GM12874 (cell line): ENCODE measurements around the gene CILP2.

Experiments
- TF ChIP-seq, protein P1 (sequence below): IDR thresholded peaks from 2 replicates; pipeline ENCODE4 v1.5.1; 2011; ENCODE audit warnings: low read depth, mild to moderate bottlenecking, control low read depth, low read length, moderate library complexity; ENCODE audit not compliant: insufficient read depth

Gene CILP2

DNA sequence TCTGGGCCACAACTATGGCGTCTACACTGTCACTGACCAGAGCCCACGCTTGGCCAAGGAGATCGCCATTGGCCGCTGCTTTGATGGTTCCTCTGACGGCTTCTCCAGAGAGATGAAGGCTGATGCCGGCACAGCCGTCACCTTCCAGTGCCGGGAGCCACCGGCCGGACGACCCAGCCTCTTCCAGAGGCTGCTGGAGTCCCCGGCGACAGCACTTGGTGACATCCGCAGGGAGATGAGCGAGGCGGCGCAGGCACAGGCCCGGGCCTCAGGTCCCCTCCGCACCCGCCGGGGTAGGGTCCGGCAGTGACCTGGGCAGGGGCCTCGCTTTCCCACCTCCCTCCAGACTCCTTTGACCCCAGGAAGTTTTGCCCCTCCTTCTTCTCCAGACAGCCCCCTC lies 7.6 kb downstream of the CILP2 start:
- TF ChIP-seq, protein P1, sequence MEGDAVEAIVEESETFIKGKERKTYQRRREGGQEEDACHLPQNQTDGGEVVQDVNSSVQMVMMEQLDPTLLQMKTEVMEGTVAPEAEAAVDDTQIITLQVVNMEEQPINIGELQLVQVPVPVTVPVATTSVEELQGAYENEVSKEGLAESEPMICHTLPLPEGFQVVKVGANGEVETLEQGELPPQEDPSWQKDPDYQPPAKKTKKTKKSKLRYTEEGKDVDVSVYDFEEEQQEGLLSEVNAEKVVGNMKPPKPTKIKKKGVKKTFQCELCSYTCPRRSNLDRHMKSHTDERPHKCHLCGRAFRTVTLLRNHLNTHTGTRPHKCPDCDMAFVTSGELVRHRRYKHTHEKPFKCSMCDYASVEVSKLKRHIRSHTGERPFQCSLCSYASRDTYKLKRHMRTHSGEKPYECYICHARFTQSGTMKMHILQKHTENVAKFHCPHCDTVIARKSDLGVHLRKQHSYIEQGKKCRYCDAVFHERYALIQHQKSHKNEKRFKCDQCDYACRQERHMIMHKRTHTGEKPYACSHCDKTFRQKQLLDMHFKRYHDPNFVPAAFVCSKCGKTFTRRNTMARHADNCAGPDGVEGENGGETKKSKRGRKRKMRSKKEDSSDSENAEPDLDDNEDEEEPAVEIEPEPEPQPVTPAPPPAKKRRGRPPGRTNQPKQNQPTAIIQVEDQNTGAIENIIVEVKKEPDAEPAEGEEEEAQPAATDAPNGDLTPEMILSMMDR: no peak

DNA sequence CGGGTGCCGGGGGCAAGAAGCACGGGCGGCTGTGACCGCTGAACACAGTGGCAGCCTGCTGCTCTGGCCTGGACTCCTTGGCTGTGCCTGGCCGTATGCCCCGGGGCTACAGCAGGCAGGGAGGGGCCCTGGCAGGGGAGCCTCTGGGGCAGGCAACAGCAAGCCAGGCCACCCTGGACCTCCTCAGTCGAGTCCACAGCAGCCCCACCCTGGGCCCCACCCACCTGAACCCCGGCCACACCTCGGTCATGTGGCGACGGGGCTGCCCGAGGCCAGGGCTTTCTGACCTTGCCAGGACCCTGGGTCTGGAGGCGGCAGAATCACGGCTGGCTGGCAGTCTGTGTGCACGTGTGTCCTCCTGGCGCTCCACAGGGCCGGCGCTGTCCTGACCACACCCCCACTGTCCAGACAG lies 8.7 kb downstream of the CILP2 start:
- TF ChIP-seq, protein P1: no peak

DNA sequence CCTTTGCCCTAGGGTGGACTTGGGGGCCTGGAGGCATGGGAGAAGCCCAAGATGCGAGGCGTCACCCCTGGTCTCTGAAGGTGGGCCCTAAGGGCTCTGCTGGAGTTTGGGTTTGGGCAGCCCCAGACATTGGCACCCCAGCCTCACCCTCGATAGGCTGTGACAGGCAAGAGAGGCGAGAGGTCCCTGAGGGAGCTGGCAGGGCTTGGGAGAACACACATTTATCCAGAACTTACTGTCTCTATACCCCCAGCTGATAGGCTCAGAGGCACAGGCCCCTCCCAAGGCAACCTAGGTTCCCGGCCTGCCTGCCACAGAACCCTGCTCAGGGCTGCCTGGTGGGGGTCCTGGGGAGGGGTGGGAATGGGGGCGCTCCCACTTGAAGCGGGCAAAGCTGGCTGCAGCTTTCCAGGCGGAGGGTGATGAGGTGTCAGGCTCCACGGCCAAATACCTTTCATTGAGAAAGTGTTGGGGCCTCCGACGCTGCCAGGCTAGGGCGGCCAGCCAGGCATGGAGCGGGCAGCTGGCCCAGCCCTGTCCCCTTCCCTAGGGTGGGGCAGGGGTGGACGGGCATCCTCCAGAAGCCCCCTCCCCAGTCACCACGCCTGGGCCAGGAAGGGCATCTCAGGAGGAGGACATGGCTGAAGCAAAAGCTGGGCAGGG lies 9.7 kb downstream of the CILP2 start:
- TF ChIP-seq, protein P1: no peak

DNA sequence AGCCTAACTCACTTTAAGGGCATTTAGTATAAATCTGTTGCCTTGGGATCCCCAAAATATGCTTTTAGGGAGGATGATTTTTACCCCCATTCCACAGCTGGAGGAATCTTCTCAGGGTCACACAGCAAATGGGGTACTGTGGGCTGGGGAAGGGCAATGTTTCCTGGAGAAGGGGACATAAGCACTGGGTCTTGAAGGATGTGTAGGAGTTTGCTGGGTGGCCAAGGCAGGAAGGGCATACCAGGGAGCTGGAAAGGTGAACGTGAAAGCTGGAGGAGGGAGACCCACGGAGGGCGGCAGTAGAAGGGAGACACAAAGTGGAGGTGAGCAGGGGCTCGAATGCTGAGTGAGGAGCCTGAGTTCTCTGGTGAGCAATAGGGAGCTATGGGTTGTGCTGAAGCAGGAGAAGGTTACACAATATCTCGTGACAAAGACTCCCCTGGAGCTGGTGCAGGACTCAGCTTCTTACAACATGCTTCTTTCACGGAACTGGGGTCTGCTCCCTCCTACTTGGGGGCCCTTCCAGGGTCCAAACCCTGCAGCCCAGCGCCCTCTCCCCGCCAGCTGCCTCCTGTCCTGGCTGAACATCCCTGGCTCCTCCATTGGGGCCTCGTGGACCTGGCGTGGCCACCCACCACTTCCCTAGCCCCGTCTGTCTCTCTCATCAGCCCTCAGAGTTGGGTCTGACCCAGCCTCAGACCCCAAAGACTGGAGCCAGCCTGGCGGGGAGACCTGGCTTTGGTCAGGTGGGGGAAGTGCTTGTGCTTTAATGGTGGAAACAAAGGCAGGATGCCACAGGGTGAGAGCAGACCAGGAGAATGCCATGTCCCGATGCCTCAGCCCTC lies 11.1 kb downstream of the CILP2 start:
- TF ChIP-seq, protein P1: no peak

DNA sequence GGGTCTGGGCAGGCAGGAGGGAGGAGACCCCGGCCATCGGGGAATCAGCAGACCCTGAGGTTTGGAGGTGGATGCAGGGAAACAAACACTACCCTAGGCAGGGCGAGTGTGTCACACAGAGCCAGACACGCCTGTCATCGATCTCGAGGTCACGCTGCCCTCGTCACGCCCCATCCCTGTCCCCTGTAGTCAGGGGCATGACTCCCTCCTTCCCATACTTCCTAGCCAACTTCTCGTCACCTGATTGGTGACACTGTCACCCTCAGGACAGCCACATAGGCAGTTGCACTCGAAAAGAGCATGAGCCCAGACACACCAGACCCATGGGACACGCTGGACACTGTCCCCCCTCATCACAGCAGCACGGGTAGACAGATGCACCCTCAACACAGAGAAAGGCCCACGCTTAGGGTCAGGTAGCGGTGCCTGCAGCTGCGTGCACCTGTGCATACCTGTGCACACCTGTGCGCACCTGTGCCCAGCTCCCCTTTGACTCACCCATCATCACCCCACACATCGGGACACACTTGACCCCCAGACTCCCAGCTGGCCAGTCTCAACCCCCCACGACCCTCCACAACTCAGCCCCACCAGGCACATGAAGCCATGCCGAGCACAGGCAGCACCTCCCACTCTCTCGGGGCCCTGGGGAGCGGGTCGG lies 11.9 kb downstream of the CILP2 start:
- TF ChIP-seq, protein P1: no peak

DNA sequence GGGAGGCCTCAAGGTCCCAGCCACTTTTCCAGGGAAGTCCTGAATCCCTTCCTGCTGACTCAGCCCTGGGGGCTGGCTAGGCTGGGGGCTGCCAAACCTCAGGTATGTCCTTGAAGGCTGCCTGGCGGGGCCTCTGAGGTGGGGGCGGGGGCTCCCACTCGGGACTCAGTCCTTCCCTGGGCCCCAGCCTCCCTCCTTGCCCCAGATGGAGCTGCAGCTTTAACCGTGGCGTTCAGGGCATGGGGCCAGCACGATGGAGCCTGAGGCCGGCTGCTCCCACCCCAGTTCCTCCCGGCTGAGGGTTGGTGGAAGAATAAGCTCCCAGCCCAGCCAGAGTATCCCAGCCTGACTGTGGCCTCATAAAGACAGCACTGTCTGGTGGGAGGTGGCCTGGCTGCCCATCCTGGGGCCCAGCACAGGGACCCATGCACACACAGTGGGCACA lies 12.4 kb downstream of the CILP2 start:
- TF ChIP-seq, protein P1: no peak
